Gastrocnemius medialis (tissue), 4 donors: ENCODE measurements around the gene DDTL. TPM values are rescaled to one million over a fixed set of nuclear protein-coding genes. Genes with fewer than 3 reads are reported as not detected.
"Not testable (repeated sequence)": the region's sequence is repeated elsewhere in the genome, so short reads cannot be mapped to it uniquely, and the experiment has no call there.

ENCODE experiments used
- ATAC-seq, 2 donors: fragments of 150-250 bp; one replicate each; pipeline ENCODE4 v1.9.1; 2016
- DNase-seq, 2 donors: peaks; one replicate each; pipeline ENCODE4 v3.0.0-alpha.2; 2019
- H3K27ac ChIP-seq, 4 donors: fragments of 200-600 bp; sonication (generic); 1 replicate in 1 of 4; 2 replicates in 3 of 4; pipeline ENCODE4 v1.5.1; 2016 to 2018; ENCODE audit warnings: mild to moderate bottlenecking in 2 of 4, moderate library complexity in 1 of 4
- H3K27me3 ChIP-seq, 3 donors: fragments of 200-600 bp; sonication (generic) in 2 of 3; 1 replicate in 1 of 3; 2 replicates in 2 of 3; pipeline versions ENCODE4 v1.5.1 to v1.6.0; 2016 to 2019; ENCODE audit warnings: mild to moderate bottlenecking in 1 of 3, moderate library complexity in 1 of 3
- H3K36me3 ChIP-seq, 2 donors: fragments of 200-600 bp; sonication (generic) in 1 of 2; one replicate each; pipeline ENCODE4 v1.5.1; 2017 to 2018
- H3K4me1 ChIP-seq, 2 donors: fragments of 200-600 bp; sonication (generic) in 1 of 2; one replicate each; pipeline ENCODE4 v1.5.1; 2016 to 2017; ENCODE audit warnings: mild to moderate bottlenecking in 2 of 2
- H3K4me3 ChIP-seq, 4 donors: fragments of 200-600 bp; sonication (generic) in 3 of 4; 1 replicate in 1 of 4; 2 replicates in 3 of 4; pipeline ENCODE4 v1.5.1; 2016 to 2019; ENCODE audit warnings: mild to moderate bottlenecking in 2 of 4
- H3K9me3 ChIP-seq, 3 donors: fragments of 200-600 bp; sonication (generic) in 2 of 3; 1 replicate in 1 of 3; 2 replicates in 2 of 3; pipeline ENCODE4 v1.5.1; 2016 to 2019
- POLR2A ChIP-seq, 2 donors: fragments of 450-650 bp; IDR thresholded peaks; one replicate each; pipeline ENCODE4 v1.6.1; 2017; ENCODE audit warnings: antibody characterized with exemption in 2 of 2, mild to moderate bottlenecking in 2 of 2, moderate library complexity in 2 of 2
- in situ Hi-C, 4 donors: fragments of 200-750 bp; cut with MboI; loops; one replicate each; pipeline versions ENCODE4 v1.15.0 to v1.8.0; 2017; ENCODE audit warnings: low sequenced_read_pairs in 4 of 4
- intact Hi-C: fragments of 100-400 bp; cut with DNase I; formaldehyde crosslinking; loops from one replicate; pipeline ENCODE4 v1.15.1; 2023; ENCODE audit warnings: low total_unique reads
- total RNA-seq, 4 donors: library from RNA; depleted of rRNA; stranded (reverse); fragments of >200 nt; gene quantifications; one replicate each; pipeline versions ENCODE4 v1.1.0 to v1.2.3, GENCODE V29; 2016
- TF ChIP-seq, protein P1 (sequence below), 5 experiments: fragments of 450-650 bp in 3 of 5; fragments of 200-600 bp in 2 of 5; sonication (generic) in 2 of 5; IDR thresholded peaks in 4 of 5; conservative IDR thresholded peaks in 1 of 5; 1 replicate in 4 of 5; 2 replicates in 1 of 5; pipeline ENCODE4 v1.5.1; 2016 to 2019; ENCODE audit warnings: antibody characterized with exemption in 5 of 5, mild to moderate bottlenecking in 3 of 5, moderate library complexity in 3 of 5

DDTL gene
- total RNA-seq, 4 donors from 2014 or later, result 0.88 to 1.1 TPM; not detected in 2

DNA sequence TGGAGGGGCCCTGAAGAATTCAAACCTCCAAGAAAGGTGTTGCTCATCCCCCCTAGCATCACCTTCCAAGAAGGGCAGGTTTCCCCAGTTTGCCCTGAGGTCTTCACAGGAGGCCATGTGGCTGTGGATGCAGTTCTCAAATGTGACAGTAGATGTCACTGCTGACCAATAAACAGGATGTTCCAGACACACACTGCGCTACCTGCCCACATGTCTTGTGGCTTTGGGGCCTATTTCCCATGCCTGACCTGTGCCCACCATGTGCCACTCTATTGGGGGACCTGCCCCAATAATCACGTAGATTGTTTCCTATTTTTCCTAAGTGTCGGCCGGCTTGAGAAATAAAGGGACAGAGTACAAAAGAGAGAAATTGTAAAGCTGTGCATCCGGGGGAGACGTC lies 17.7 kb downstream of the DDTL start:
- no peak overlapping the region for H3K27ac ChIP-seq
- peak in 1 of 2 donors; percentile 45 for ATAC-seq
- no peak for TF ChIP-seq POLR2A (IDR thresholded peaks at IDR 0.05)
- TF ChIP-seq, protein P1, sequence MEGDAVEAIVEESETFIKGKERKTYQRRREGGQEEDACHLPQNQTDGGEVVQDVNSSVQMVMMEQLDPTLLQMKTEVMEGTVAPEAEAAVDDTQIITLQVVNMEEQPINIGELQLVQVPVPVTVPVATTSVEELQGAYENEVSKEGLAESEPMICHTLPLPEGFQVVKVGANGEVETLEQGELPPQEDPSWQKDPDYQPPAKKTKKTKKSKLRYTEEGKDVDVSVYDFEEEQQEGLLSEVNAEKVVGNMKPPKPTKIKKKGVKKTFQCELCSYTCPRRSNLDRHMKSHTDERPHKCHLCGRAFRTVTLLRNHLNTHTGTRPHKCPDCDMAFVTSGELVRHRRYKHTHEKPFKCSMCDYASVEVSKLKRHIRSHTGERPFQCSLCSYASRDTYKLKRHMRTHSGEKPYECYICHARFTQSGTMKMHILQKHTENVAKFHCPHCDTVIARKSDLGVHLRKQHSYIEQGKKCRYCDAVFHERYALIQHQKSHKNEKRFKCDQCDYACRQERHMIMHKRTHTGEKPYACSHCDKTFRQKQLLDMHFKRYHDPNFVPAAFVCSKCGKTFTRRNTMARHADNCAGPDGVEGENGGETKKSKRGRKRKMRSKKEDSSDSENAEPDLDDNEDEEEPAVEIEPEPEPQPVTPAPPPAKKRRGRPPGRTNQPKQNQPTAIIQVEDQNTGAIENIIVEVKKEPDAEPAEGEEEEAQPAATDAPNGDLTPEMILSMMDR (IDR thresholded peaks at IDR 0.05 in 4 of 5, conservative IDR thresholded peaks at IDR 0.05 in 1 of 5), result peak in 3 of 5 experiments; percentile 42 to 69 (median 50)
- no peaks in the 10 kb centered on the region for H3K9me3 ChIP-seq
- H3K36me3 ChIP-seq, result no peaks in the 10 kb centered on the region
- in situ Hi-C loops (no loop called here), intact Hi-C loops (no loop called here)
- no peaks in the 10 kb centered on the region for H3K27me3 ChIP-seq
- no peak for DNase-seq
- H3K4me3 ChIP-seq, result no peak overlapping the region
- no peaks in the 10 kb centered on the region for H3K4me1 ChIP-seq

GRCh38 chr22:23986089-23986488 lies 19.4 kb downstream of the DDTL start:
- H3K9me3 ChIP-seq, H3K27ac ChIP-seq, H3K4me3 ChIP-seq, H3K4me1 ChIP-seq, ATAC-seq, H3K36me3 ChIP-seq, H3K27me3 ChIP-seq, intact Hi-C loops, DNase-seq, in situ Hi-C loops: not testable (repeated sequence)

- H3K9me3 ChIP-seq, ATAC-seq, DNase-seq, in situ Hi-C loops, intact Hi-C loops, H3K4me1 ChIP-seq, H3K27ac ChIP-seq, H3K27me3 ChIP-seq, H3K36me3 ChIP-seq, H3K4me3 ChIP-seq: not testable (repeated sequence)
Measured at GRCh38 chr22:23986538-23987178, 20.0 kb downstream of the DDTL start.

DNA sequence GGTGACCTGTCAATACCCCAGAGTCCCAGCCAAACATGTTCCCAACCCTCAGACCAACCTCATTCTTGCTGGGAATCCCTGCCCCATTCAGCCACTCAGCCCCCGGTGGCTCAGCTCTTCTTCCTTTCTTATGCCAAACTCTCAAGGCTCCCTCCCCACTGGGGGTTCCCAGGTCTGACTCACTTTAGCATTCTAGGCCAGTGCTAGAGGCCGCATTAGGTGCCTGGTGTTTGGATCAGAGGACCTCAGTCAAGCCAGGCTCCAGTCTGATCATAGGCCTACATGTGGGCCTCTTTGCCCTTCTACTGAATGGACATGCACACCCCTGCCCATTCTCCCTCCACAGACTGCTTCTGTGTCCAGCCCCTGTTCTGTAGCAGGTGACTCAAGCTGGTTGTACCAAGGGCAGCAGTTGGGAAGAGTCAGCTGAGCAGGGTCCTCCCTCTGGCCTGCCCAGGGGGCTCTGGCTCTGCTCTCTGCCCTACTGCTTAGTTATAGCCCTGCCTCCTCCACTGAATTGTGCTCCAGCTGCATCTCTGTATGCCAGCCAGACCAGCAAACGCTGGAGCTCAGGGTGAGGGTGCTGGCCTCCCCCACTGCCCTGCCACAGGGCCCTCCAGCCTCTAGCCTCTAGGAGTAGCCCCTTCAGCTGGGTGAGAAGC lies 23.0 kb downstream of the DDTL start:
- in situ Hi-C loops, H3K27me3 ChIP-seq, ATAC-seq, H3K27ac ChIP-seq, H3K36me3 ChIP-seq, intact Hi-C loops, H3K4me1 ChIP-seq, DNase-seq, H3K4me3 ChIP-seq, H3K9me3 ChIP-seq: not testable (repeated sequence)

GRCh38 chr22:23993080-23993479 lies 26.4 kb downstream of the DDTL start:
- H3K4me3 ChIP-seq, H3K27me3 ChIP-seq, H3K36me3 ChIP-seq, intact Hi-C loops, H3K27ac ChIP-seq, in situ Hi-C loops, DNase-seq, ATAC-seq, H3K9me3 ChIP-seq, H3K4me1 ChIP-seq: not testable (repeated sequence)

DNA sequence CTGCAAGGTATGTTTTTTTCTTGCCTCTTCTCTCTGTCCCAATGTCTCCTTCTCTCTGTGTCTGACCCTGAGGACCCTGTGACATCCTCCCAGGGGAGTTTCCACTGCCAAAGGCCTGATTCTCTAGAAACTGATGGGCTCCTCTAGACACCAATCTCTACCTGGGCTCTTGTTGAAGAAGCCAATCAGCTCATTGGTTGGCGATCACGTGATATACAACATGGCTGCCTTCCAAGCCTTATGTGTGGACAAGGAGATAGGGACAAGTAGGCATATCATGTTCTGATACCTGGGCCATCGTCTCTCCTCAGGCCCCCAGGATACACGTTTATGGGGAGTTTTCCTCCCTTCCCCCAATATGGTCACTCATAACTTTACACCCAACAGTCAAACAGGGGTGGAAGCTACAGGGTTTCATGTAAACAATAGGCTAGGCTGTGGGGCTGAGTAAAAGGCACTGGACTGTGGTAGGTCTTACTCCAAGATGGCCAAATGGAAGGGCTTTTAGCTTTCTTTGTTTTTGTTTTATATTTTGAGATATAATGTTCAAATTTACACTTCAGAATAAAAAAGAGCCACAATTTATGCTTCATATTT lies 27.0 kb downstream of the DDTL start:
- intact Hi-C loops, in situ Hi-C loops: not testable (repeated sequence)

DNA sequence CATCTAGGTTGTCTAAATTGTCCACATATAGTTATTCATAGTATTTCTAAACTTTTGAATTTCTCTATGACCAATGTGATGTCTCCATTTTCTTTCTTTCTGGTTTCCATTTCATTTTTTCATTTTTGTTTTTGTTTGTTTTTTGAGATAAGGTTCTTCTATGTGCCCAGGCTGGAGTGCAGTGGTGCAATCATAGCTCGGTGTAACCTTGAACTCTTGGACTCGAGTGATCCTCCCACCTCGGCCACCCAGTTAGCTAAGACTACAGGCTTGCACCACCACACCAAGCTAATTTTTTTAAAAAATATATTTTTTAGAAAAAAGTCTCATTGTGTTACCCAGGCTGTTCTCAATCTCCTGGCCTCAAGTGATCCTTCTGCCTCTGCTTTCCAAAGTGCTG lies 30.4 kb downstream of the DDTL start:
- intact Hi-C loops, result no loop called here
- in situ Hi-C loops, result no loop called here

More for the DNA sequence above, 27.0 kb downstream of the DDTL start:
- not testable (repeated sequence) for H3K27ac ChIP-seq, H3K4me1 ChIP-seq, ATAC-seq, H3K36me3 ChIP-seq, H3K27me3 ChIP-seq, H3K4me3 ChIP-seq, DNase-seq, H3K9me3 ChIP-seq

GRCh38 chr22:23999779-24000178 lies 33.1 kb downstream of the DDTL start:
- H3K27me3 ChIP-seq, H3K27ac ChIP-seq, in situ Hi-C loops, DNase-seq, ATAC-seq, H3K9me3 ChIP-seq, H3K4me3 ChIP-seq, H3K36me3 ChIP-seq, H3K4me1 ChIP-seq: not testable (repeated sequence)
- intact Hi-C loops, result loop anchor here (5.0 kb wide), 1 partner anchor 52 kb away; no protein-coding TSS in a partner anchor

More for the DNA sequence above, 30.4 kb downstream of the DDTL start:
- no peak for TF ChIP-seq POLR2A (IDR thresholded peaks at IDR 0.05)
- TF ChIP-seq, protein P1 (IDR thresholded peaks at IDR 0.05 in 4 of 5, conservative IDR thresholded peaks at IDR 0.05 in 1 of 5), result no peak
- no peaks in the 10 kb centered on the region for H3K9me3 ChIP-seq
- H3K27me3 ChIP-seq, result no peaks in the 10 kb centered on the region
- ATAC-seq (no peak), DNase-seq (no peak)
- H3K36me3 ChIP-seq, result no peaks in the 10 kb centered on the region
- H3K4me3 ChIP-seq, result no peak overlapping the region
- H3K4me1 ChIP-seq, result no peaks in the 10 kb centered on the region
- no peak overlapping the region for H3K27ac ChIP-seq
